OCI-LY7 (cell line): ENCODE results near the gene PLP1. TPM values are rescaled to one million over a fixed set of nuclear protein-coding genes. Genes with fewer than 3 reads are reported as not detected.
A peak's percentile ranks its signal among the peaks of the same experiment; 100 is the strongest.
"Not testable (repeated sequence)": the region's sequence is repeated elsewhere in the genome, so short reads cannot be mapped to it uniquely, and the experiment has no call there.

Source experiments
- BruUV-seq: library from RNA; stranded (reverse); fragments of 400-500 nt; replicated peaks from 2 replicates; lab custom pipeline; 2021; lab: Mats Ljungman, UMichigan
- CTCF ChIA-PET: fragments of 300-600 bp; sonication (Branson Sonifier 250); formaldehyde crosslinking; loops from one replicate; lab custom pipeline; 2022; ENCODE audit warnings: antibody characterized with exemption; ENCODE audit not compliant: unreplicated experiment; lab: Charles Lee
- POLR2A ChIA-PET: fragments of 300-600 bp; sonication (Branson Sonifier 250); formaldehyde crosslinking; loops from one replicate; lab custom pipeline; 2022; ENCODE audit warnings: antibody characterized with exemption; lab: Charles Lee
- DNase-seq: peaks from one replicate; pipeline ENCODE4 v3.0.0-alpha.2; 2015; ENCODE audit warnings: low spot score
- H2AFZ ChIP-seq: fragments of 200-600 bp; sonication (generic), shearing (Covaris generic); 2 replicates; pipeline ENCODE4 v1.6.1; 2014; ENCODE audit warnings: mild to moderate bottlenecking, antibody characterized with exemption, low read length, moderate library complexity
- H3K27ac ChIP-seq: fragments of 200-600 bp; sonication (generic); 2 replicates; pipeline ENCODE4 v1.5.1; 2014; ENCODE audit warnings: mixed run types, low read depth, mild to moderate bottlenecking, moderate library complexity, low read length, inconsistent platforms; ENCODE audit not compliant: poor library complexity, severe bottlenecking
- H3K36me3 ChIP-seq: fragments of 200-600 bp; sonication (generic); 2 replicates; pipeline ENCODE4 v1.6.1; 2014; ENCODE audit warnings: mild to moderate bottlenecking, antibody characterized with exemption, low read length, moderate library complexity, mixed read lengths; ENCODE audit not compliant: insufficient read depth
- H3K4me1 ChIP-seq: fragments of 200-600 bp; sonication (generic); 2 replicates; pipeline ENCODE4 v1.5.1; 2014; ENCODE audit warnings: mild to moderate bottlenecking, low read length; ENCODE audit not compliant: insufficient read depth, poor library complexity, severe bottlenecking
- H3K4me2 ChIP-seq: fragments of 200-600 bp; sonication (generic); 2 replicates; pipeline ENCODE4 v1.6.1; 2014; ENCODE audit warnings: mild to moderate bottlenecking, low read length
- H3K4me3 ChIP-seq: fragments of 200-600 bp; sonication (generic); 2 replicates; pipeline ENCODE4 v1.5.1; 2014; ENCODE audit warnings: mild to moderate bottlenecking, low read depth, low read length; ENCODE audit not compliant: poor library complexity, severe bottlenecking
- H3K79me2 ChIP-seq: fragments of 200-600 bp; sonication (generic); 2 replicates; pipeline ENCODE4 v1.6.1; 2016; ENCODE audit warnings: low read depth, mild to moderate bottlenecking, low read length, moderate library complexity, mixed read lengths; ENCODE audit not compliant: insufficient read depth
- H3K9me2 ChIP-seq: fragments of 200-600 bp; sonication (generic); 2 replicates; pipeline ENCODE4 v1.6.1; 2016; ENCODE audit warnings: mild to moderate bottlenecking, low read length, mixed read lengths; ENCODE audit not compliant: insufficient read depth
- H3K9me3 ChIP-seq: fragments of 200-600 bp; sonication (generic); 2 replicates; pipeline ENCODE4 v1.6.1; 2014; ENCODE audit warnings: mild to moderate bottlenecking, mixed run types, low read length, mixed read lengths
- H4K20me1 ChIP-seq: fragments of 200-600 bp; sonication (generic); 2 replicates; pipeline ENCODE4 v1.6.1; 2014; ENCODE audit warnings: mild to moderate bottlenecking, antibody characterized with exemption, low read length, moderate library complexity, mixed read lengths; ENCODE audit not compliant: insufficient read depth
- CTCF ChIP-seq: fragments of 200-600 bp; sonication (generic); conservative IDR thresholded peaks from 2 replicates; pipeline ENCODE4 v1.5.1; 2014; ENCODE audit warnings: mild to moderate bottlenecking, antibody characterized with exemption, low read length, moderate library complexity, mixed read lengths
- EZH2phosphoT487 ChIP-seq: fragments of 200-600 bp; sonication (generic); IDR thresholded peaks from 2 replicates; pipeline ENCODE4 v1.6.1; 2018; ENCODE audit warnings: low read depth, borderline replicate concordance, mild to moderate bottlenecking, mixed run types, antibody characterized with exemption, low read length, moderate library complexity, mixed read lengths
- intact Hi-C: fragments of 100-400 bp; cut with micrococcal nuclease; formaldehyde crosslinking; loops from one replicate; pipeline ENCODE4 v1.10.0; 2022; ENCODE audit not compliant: unreplicated experiment
- total RNA-seq, 2 experiments: library from RNA; depleted of rRNA in 1 of 2; stranded (reverse); fragments of >200 nt in 1 of 2; shearing (Covaris generic) in 1 of 2; gene quantifications; 2 replicates each; pipeline ENCODE4 v1.2.3, GENCODE V29; 2014 to 2022

PLP1 gene
- total RNA-seq, 2 experiments from 2014 or later = not detected

GRCh38 chrX:103817502-103817901 is 40.9 kb downstream of the PLP1 start:
- Histone ChIP-seq H3K4me1 (peaks cover 8% of the 10 kb centered on the region), H3K4me3 (no peak overlapping the region), H3K4me2 (no peak overlapping the region), H4K20me1 (no peaks in the 10 kb centered on the region), H3K9me3 (no peaks in the 10 kb centered on the region), H3K79me2 (no peaks in the 10 kb centered on the region), H3K36me3 (no peaks in the 10 kb centered on the region), H3K27ac (no peak overlapping the region), H2AFZ (no peak overlapping the region), H3K9me2 (no peaks in the 10 kb centered on the region)
- ChIA-PET POLR2A (no interaction called here), CTCF (no interaction called here)
- TF ChIP-seq EZH2phosphoT487 = no peak
- peak; percentile 76 for TF ChIP-seq CTCF
- intact Hi-C loops = loop anchor here (1.0 to 2.0 kb wide), 3 partner anchors 105 to 285 kb away; no protein-coding TSS in a partner anchor
- no TSS peak for BruUV-seq
- peak; percentile 71 for DNase-seq

GRCh38 chrX:103818842-103819619 is 42.4 kb downstream of the PLP1 start:
- Histone ChIP-seq H3K4me1 (no peaks in the 10 kb centered on the region), H2AFZ (no peak overlapping the region), H3K4me2 (no peak overlapping the region), H3K36me3 (no peaks in the 10 kb centered on the region), H3K4me3 (no peak overlapping the region), H3K79me2 (no peaks in the 10 kb centered on the region), H3K27ac (no peak overlapping the region), H3K9me2 (no peaks in the 10 kb centered on the region), H4K20me1 (no peaks in the 10 kb centered on the region), H3K9me3 (no peaks in the 10 kb centered on the region)
- no peak for DNase-seq
- POLR2A ChIA-PET = interaction anchor here (0.7 to 1.5 kb wide), 2 partner anchors 10 to 105 kb away, joined by 3 to 5 read pairs; no protein-coding TSS in a partner anchor
- CTCF ChIA-PET = no interaction called here
- TF ChIP-seq EZH2phosphoT487 = no peak
- no peak for TF ChIP-seq CTCF
- intact Hi-C loops = no loop called here
- no TSS peak for BruUV-seq

GRCh38 chrX:103820802-103821201 is 44.2 kb downstream of the PLP1 start:
- H2AFZ ChIP-seq, H4K20me1 ChIP-seq, H3K4me1 ChIP-seq, H3K4me2 ChIP-seq, H3K9me3 ChIP-seq, H3K79me2 ChIP-seq, H3K4me3 ChIP-seq, intact Hi-C loops, DNase-seq, H3K9me2 ChIP-seq, POLR2A ChIA-PET, H3K27ac ChIP-seq, BruUV-seq, H3K36me3 ChIP-seq: not testable (repeated sequence)
- CTCF ChIA-PET = interaction anchor here (0.7 kb wide), 1 partner anchor 288 kb away, joined by 6 read pairs; no protein-coding TSS in a partner anchor
